Osteocyte (in vitro differentiated cells): Measurements from ENCODE around the gene NRIP1. TPM values are rescaled to one million over a fixed set of nuclear protein-coding genes. Genes with fewer than 3 reads are reported as not detected.

Experiments
- DNase-seq: peaks from one replicate; pipeline ENCODE4 v3.0.0; 2021; ENCODE audit warnings: mixed read lengths; ENCODE audit not compliant: unreplicated experiment; ENCODE audit errors: extremely low spot score
- H3K27ac Mint-ChIP-seq: one replicate; pipeline ENCODE4 v1.8.0; 2021; ENCODE audit warnings: mild to moderate bottlenecking, mixed read lengths; ENCODE audit not compliant: unreplicated experiment
- H3K27me3 Mint-ChIP-seq: one replicate; pipeline ENCODE4 v1.8.0; 2021; ENCODE audit warnings: mixed read lengths; ENCODE audit not compliant: unreplicated experiment
- H3K36me3 Mint-ChIP-seq: one replicate; pipeline ENCODE4 v1.8.0; 2021; ENCODE audit warnings: mixed read lengths; ENCODE audit not compliant: unreplicated experiment
- H3K4me1 Mint-ChIP-seq: one replicate; pipeline ENCODE4 v1.8.0; 2021; ENCODE audit warnings: mixed read lengths; ENCODE audit not compliant: unreplicated experiment
- H3K4me3 Mint-ChIP-seq: one replicate; pipeline ENCODE4 v1.8.0; 2021; ENCODE audit warnings: mild to moderate bottlenecking, moderate library complexity, mixed read lengths; ENCODE audit not compliant: unreplicated experiment
- H3K9me3 Mint-ChIP-seq: one replicate; pipeline ENCODE4 v1.8.0; 2021; ENCODE audit warnings: mixed read lengths; ENCODE audit not compliant: unreplicated experiment
- total RNA-seq: library from RNA; stranded (reverse); gene quantifications from 2 replicates; pipeline ENCODE4 v1.2.1, GENCODE V29; 2021
- TF ChIP-seq, protein P1 (sequence below): fragments of 200-600 bp; sonication (generic); IDR thresholded peaks from 2 replicates; pipeline ENCODE4 v1.5.0; 2021; ENCODE audit warnings: antibody characterized with exemption, mild to moderate bottlenecking, moderate library complexity

The NRIP1 gene
- total RNA-seq, 1 donor from 2014 or later: 17.4 TPM

DNA sequence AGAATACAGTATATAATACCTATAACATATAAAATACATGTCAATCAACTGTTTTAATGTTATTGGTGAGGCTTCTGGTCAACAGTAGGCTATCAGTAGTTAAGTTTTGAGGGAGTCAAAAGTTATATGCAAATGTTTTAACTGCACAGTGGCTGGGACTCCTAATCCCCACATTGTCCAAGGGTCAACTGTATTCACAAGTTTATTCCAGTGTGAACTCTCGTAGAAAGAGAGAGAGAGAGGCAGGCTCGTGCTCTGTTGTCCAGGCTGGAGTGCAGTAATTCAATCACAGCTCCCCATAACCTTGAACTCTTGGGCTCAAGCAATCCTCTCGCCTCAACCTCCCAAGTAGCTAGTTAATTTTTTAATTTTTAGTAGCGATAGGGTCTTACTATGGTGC lies 66.0 kb downstream of the NRIP1 start:
- Mint-ChIP-seq H3K27me3 (no peaks in the 10 kb centered on the region), H3K36me3 (peaks cover 3% of the 10 kb centered on the region), H3K4me1 (peaks cover 40% of the 10 kb centered on the region)

DNA sequence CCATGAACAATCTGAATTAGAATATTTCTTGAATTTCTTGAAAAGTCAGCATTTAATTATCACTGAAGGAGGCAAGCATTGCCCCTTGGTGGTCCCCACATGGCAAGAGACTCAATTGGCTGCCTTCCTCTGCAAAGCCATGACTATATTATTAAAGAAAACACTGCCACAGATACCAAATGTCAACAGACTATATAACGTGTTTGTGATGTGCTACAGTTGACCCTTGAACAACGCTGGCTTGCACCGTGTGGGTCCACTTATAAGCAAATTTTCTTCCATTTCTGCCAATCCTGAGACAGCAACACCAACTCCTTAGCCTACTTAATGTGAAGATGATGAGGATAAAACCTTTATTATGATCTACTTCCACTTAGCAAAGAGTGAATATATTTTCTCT lies 66.5 kb downstream of the NRIP1 start:
- no peak overlapping the region for H3K4me3 Mint-ChIP-seq
- H3K27ac Mint-ChIP-seq: no peak overlapping the region
- TF ChIP-seq, protein P1, sequence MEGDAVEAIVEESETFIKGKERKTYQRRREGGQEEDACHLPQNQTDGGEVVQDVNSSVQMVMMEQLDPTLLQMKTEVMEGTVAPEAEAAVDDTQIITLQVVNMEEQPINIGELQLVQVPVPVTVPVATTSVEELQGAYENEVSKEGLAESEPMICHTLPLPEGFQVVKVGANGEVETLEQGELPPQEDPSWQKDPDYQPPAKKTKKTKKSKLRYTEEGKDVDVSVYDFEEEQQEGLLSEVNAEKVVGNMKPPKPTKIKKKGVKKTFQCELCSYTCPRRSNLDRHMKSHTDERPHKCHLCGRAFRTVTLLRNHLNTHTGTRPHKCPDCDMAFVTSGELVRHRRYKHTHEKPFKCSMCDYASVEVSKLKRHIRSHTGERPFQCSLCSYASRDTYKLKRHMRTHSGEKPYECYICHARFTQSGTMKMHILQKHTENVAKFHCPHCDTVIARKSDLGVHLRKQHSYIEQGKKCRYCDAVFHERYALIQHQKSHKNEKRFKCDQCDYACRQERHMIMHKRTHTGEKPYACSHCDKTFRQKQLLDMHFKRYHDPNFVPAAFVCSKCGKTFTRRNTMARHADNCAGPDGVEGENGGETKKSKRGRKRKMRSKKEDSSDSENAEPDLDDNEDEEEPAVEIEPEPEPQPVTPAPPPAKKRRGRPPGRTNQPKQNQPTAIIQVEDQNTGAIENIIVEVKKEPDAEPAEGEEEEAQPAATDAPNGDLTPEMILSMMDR: no peak
- peaks cover 35% of the 10 kb centered on the region for H3K4me1 Mint-ChIP-seq
- H3K9me3 Mint-ChIP-seq: peaks cover 5% of the 10 kb centered on the region
- H3K27me3 Mint-ChIP-seq: no peaks in the 10 kb centered on the region
- no peak for DNase-seq
- H3K36me3 Mint-ChIP-seq: no peaks in the 10 kb centered on the region

More for the DNA sequence above, 66.0 kb downstream of the NRIP1 start:
- TF ChIP-seq, protein P1: no peak
- peaks cover 5% of the 10 kb centered on the region for H3K9me3 Mint-ChIP-seq
- DNase-seq: no peak
- no peak overlapping the region for H3K4me3 Mint-ChIP-seq
- H3K27ac Mint-ChIP-seq: no peak overlapping the region

DNA sequence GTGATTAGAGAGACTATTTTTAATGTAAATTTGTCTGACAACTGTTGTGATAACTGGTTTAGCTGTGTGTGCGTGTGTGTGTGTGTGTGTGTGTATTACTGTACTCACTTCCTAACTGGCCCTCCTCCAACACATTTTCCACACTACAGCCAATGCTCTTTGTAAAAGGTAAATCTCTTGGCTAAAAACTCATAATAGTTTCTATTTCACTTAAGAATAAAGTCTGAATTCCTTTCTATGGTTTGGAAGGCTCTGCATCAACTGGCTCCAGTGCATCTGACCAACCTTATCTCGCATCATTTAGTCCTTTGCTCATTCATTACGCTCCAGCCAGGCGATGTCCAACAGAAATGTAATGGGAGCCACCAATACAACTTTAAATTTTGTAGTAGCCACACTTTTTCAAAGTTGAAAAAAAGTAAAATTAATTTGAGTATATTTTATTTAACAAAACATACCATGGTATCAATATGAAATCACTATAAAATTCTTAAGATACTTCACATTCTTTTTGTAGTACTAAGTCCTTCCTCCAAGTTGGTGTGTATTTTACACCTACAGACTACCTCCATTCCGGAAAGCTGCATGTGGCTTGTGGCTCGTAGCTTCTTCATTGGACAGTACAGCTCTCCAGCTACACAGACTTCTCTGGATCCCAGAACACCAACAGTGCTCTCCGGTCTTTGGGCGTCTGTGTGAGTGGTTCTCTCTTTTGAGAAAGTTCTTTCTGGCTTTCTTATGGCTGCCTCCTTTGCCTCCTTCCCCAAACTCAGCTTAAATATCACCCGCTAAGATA lies 68.9 kb downstream of the NRIP1 start:
- H3K36me3 Mint-ChIP-seq: no peaks in the 10 kb centered on the region
- peak overlapping the region; percentile 76 for H3K27ac Mint-ChIP-seq
- no peak for DNase-seq
- TF ChIP-seq, protein P1: no peak
- peaks cover 41% of the 10 kb centered on the region for H3K4me1 Mint-ChIP-seq
- H3K9me3 Mint-ChIP-seq: peaks cover 5% of the 10 kb centered on the region
- H3K27me3 Mint-ChIP-seq: no peaks in the 10 kb centered on the region
- H3K4me3 Mint-ChIP-seq: no peak overlapping the region

DNA sequence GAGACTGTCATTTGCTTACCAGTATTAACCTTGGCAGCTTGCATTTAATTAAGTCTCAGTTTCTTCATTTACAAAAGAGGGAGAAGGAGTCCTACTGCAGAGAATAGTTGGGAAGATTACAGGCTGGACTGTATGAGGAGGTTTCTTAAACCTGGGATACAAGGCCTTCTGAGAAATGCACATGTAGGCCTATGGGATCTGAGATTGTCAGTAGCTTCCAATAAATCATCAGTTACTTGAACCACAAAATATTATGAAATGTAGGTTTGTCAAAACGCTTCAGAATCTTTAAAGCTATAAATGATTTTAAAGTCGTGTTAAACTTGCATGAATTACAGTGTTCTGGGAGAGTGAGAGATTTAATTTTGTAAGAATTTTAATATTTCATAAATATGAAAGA lies 69.6 kb downstream of the NRIP1 start:
- TF ChIP-seq, protein P1: no peak
- no peaks in the 10 kb centered on the region for H3K27me3 Mint-ChIP-seq
- no peaks in the 10 kb centered on the region for H3K36me3 Mint-ChIP-seq
- no peak overlapping the region for H3K4me3 Mint-ChIP-seq
- DNase-seq: no peak
- peak overlapping the region; percentile 39 for H3K27ac Mint-ChIP-seq
- peaks cover 5% of the 10 kb centered on the region for H3K9me3 Mint-ChIP-seq
- peaks cover 43% of the 10 kb centered on the region for H3K4me1 Mint-ChIP-seq

DNA sequence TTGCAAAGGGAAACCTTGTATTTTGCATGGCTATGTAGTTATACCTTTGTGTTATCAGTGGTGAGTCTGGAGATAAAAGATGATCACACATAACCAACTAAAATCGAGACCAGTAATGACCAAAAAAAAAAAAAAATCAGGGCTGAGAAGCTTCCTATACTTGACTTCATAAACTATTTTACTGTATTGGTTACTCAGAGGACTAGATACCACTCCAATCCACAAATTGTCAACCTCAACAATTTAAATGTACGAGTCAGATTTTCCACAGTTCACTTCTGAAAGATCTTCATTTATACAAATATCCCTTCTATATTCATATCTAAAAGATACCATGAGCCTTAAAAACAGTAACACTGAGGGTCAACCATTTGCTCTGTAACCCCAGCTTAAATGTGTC lies 71.7 kb downstream of the NRIP1 start:
- Mint-ChIP-seq H3K4me3 (no peak overlapping the region), H3K9me3 (no peaks in the 10 kb centered on the region), H3K27me3 (no peaks in the 10 kb centered on the region), H3K4me1 (peaks cover 42% of the 10 kb centered on the region), H3K36me3 (peaks cover 4% of the 10 kb centered on the region), H3K27ac (no peak overlapping the region)
- TF ChIP-seq, protein P1: no peak
- DNase-seq: no peak
